HG03135 (cell line): ENCODE measurements around the gene RPL14.

Experiments
- ATAC-seq: cut with Tn5 transposase; IDR thresholded peaks from one replicate; pipeline ENCODE4 v1.9.1; 2021; ENCODE audit warnings: mild to moderate bottlenecking, moderate library complexity; ENCODE audit not compliant: unreplicated experiment

RPL14 gene

GRCh38 chr3:40518067-40518466 lies 60.9 kb downstream of the RPL14 start:
- ATAC-seq: no peak
